Lung (tissue), 12 donors: ENCODE measurements around the gene ADAMTS7. TPM values are rescaled to one million over a fixed set of nuclear protein-coding genes. Genes with fewer than 3 reads are reported as not detected.
"Not testable (repeated sequence)": the region's sequence is repeated elsewhere in the genome, so short reads cannot be mapped to it uniquely, and the experiment has no call there.

Experiments
- ATAC-seq: fragments of 200-7000 bp; cut with Tn5 transposase; one replicate; pipeline ENCODE4 v1.9.1; 2020; ENCODE audit warnings: moderate number of reproducible peaks; ENCODE audit not compliant: insufficient read depth, low FRiP score
- DNase-seq, 3 donors: peaks; one replicate each; pipeline ENCODE4 v3.0.0-alpha.2; 2013 to 2017
- H3K27ac ChIP-seq, 2 donors: one replicate each; pipeline ENCODE4 v1.5.1; 2013; ENCODE audit warnings: mild to moderate bottlenecking in 2 of 2, moderate library complexity in 2 of 2, control low read depth in 1 of 2, inconsistent platforms in 1 of 2, low read depth in 1 of 2, low read length in 1 of 2
- H3K27me3 ChIP-seq, 3 donors: one replicate each; pipeline ENCODE4 v1.5.1; 2013; ENCODE audit warnings: low read length in 2 of 3; ENCODE audit not compliant: control insufficient read depth in 3 of 3, insufficient read depth in 3 of 3
- H3K36me3 ChIP-seq, 4 donors: one replicate each; pipeline ENCODE4 v1.5.1; 2013; ENCODE audit warnings: low read length in 4 of 4, mild to moderate bottlenecking in 1 of 4, moderate library complexity in 1 of 4; ENCODE audit not compliant: control insufficient read depth in 4 of 4, insufficient read depth in 4 of 4
- H3K4me1 ChIP-seq, 5 donors: one replicate each; pipeline ENCODE4 v1.5.1; 2013; ENCODE audit warnings: low read length in 5 of 5, mild to moderate bottlenecking in 2 of 5, moderate library complexity in 1 of 5; ENCODE audit not compliant: control insufficient read depth in 5 of 5, insufficient read depth in 5 of 5
- H3K4me3 ChIP-seq: one replicate; pipeline ENCODE4 v1.5.1; 2013; ENCODE audit warnings: mild to moderate bottlenecking, control low read depth, moderate library complexity
- H3K9ac ChIP-seq, 2 donors: one replicate each; pipeline ENCODE4 v1.5.1; 2013; ENCODE audit warnings: low read length in 2 of 2, control low read depth in 1 of 2; ENCODE audit not compliant: insufficient read depth in 1 of 2
- H3K9me3 ChIP-seq, 4 donors: one replicate each; pipeline ENCODE4 v1.5.1; 2013; ENCODE audit warnings: low read length in 3 of 4, mild to moderate bottlenecking in 1 of 4, moderate library complexity in 1 of 4; ENCODE audit not compliant: control insufficient read depth in 4 of 4, insufficient read depth in 3 of 4
- WGBS, 2 donors: extraction: QIAGEN DNeasy Blood & Tissue Kit; methylation state at CpG; one replicate each; pipeline ENCODE4 v1.1.7; 2013; 5-methylcytosine and 5-hydroxymethylcytosine counted together
- polyA plus RNA-seq, 2 donors: library from polyadenylated mRNA; stranded (reverse); fragments of 200-250 nt; gene quantifications; one replicate each; pipeline ENCODE4 v1.2.1, GENCODE V29; 2013
- total RNA-seq, 2 donors: library from RNA; depleted of rRNA in 1 of 2; stranded (reverse); fragments of >200 nt in 1 of 2; gene quantifications; one replicate each; pipeline ENCODE4 v1.2.1, GENCODE V29; 2014 to 2021
- TF ChIP-seq, protein P1 (sequence below): IDR thresholded peaks from 2 replicates; pipeline ENCODE4 v1.5.1; 2012; ENCODE audit warnings: mild to moderate bottlenecking; ENCODE audit errors: control extremely low read depth, extremely low read depth
- donor health status: control.
- donor health status: control.
- donor health status: Bipolar disorder and iron deficiency.
- donor health status: healthy.
- donor health status: DM: yes; HTN: yes; CAD: no.

Gene ADAMTS7
- total and polyA plus RNA-seq, 4 donors = 3.3 to 13.1 (median 5.2) TPM

DNA sequence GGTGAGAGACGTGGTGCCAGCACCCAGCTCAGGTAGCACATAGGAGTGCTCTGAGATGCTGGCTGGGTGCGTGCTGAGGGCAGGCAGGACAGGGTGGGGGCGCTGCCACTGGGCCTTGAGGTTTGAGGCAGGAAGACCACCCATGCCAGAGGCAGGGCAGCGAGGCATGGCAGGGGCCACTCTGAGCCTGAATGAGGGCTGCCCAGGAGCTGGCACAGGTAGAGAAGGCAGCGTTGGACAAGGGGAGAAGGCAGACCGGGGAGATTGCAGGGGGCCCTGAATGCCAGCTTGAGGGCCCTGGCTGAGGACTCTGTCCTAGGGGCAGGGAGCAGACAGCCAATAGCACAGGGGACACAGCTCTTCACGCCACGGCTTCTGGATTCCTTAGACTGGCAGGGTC lies 50.2 kb downstream of the ADAMTS7 start:
- DNase-seq = no peak
- Histone ChIP-seq H3K27me3 (no peaks in the 10 kb centered on the region), H3K36me3 (no peaks in the 10 kb centered on the region), H3K9me3 (no peaks in the 10 kb centered on the region), H3K27ac (peak overlapping the region in 1 of 2 donors; percentile 61), H3K4me3 (no peak overlapping the region), H3K4me1 (peaks cover 0 to 31% (median 3%) of the 10 kb centered on the region in 5 donors), H3K9ac (no peak overlapping the region)
- WGBS, 2 donors = 88 to 89% methylated on average over 7 of the region's 8 CpGs
- TF ChIP-seq, protein P1, sequence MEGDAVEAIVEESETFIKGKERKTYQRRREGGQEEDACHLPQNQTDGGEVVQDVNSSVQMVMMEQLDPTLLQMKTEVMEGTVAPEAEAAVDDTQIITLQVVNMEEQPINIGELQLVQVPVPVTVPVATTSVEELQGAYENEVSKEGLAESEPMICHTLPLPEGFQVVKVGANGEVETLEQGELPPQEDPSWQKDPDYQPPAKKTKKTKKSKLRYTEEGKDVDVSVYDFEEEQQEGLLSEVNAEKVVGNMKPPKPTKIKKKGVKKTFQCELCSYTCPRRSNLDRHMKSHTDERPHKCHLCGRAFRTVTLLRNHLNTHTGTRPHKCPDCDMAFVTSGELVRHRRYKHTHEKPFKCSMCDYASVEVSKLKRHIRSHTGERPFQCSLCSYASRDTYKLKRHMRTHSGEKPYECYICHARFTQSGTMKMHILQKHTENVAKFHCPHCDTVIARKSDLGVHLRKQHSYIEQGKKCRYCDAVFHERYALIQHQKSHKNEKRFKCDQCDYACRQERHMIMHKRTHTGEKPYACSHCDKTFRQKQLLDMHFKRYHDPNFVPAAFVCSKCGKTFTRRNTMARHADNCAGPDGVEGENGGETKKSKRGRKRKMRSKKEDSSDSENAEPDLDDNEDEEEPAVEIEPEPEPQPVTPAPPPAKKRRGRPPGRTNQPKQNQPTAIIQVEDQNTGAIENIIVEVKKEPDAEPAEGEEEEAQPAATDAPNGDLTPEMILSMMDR = no peak
- no peak for ATAC-seq

DNA sequence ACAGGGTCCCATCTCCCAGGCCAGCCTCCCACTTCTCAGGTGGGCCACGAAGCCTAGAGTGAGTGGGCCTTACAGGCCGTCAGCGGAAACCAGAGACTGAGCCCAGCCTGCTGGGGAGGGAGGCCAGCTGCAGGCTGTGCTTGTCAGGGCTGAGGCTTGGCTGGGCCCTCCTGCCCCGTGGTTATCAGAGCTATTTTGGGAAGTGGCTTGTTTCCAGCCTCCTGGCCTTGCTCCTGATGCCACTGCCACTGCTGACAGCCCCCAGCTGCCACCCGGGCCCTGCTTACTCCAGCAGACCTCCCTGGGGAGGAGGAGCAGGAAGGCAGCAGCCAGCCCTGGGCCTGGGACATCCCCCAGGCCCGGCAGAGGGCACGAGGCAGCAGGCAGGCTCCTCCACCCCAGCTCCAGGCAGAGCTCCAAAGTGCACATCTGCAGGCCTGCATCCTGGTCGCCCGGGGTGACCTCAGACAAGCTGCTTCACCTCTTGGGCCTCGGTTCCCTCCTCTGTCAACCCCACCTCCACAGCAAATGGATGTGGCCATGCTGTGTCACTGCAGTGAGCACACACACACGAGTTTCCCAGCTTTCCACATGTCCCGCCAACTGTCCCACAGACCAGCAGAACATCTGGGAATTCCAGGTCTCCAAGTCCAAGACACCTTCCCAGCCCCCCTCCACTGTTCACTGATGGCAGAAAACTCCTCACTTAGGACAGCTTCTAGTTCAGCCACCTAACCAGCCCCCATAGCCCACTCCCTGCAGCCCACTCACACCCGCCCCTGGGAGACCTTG lies 51.0 kb downstream of the ADAMTS7 start:
- H3K27me3 ChIP-seq, H3K9ac ChIP-seq, H3K36me3 ChIP-seq, ATAC-seq, H3K4me3 ChIP-seq, H3K9me3 ChIP-seq: not testable (repeated sequence)
- peaks cover 0 to 31% (median 3%) of the 10 kb centered on the region in 5 donors for H3K4me1 ChIP-seq
- WGBS, 2 donors = 40 to 45% methylated on average over 8 to 11 of the region's 13 CpGs
- H3K27ac ChIP-seq = peak overlapping the region in 1 of 2 donors; percentile 24
- peak; percentile 86 to 87 (median 86) for DNase-seq

DNA sequence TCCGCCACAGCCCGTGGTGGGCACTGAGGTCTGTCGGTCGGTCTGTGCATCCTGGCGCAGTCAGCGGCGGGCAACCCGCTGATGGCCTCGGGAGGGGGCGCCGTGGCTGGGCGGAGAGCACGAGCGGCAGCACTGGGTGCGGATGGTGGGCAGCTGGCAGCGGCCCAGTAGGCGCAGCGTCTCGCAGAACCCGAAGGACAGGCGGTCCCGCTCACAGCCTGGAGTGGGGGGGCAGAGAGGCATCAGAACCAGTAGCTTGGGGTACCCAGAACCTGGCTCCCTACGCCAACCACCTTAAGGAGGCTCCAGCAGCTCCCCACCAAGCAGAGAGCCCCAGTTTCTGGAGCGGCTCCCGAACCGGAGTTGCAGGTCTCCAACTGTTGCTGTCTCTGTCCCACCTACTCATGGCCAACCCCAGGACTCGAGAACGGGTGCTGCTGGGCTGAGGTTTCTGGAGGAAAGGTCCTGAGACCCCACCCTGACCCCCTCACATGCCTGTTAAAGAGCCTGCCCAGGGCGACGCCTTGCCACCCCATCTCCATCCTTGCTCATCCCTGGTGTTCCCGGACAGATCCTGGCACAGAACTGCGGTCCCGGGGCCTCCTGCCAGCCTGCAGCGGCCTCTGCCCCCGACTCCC lies 51.8 kb downstream of the ADAMTS7 start:
- not testable (repeated sequence) for H3K4me3 ChIP-seq, H3K36me3 ChIP-seq, ATAC-seq, H3K27me3 ChIP-seq, H3K9ac ChIP-seq, H3K9me3 ChIP-seq, H3K27ac ChIP-seq
- DNase-seq = peak in 1 of 3 donors; percentile 13
- 82 to 92% methylated on average over 33 to 35 of the region's 35 CpGs for WGBS, 2 donors
- peaks cover 0 to 34% (median 4%) of the 10 kb centered on the region in 5 donors for H3K4me1 ChIP-seq

DNA sequence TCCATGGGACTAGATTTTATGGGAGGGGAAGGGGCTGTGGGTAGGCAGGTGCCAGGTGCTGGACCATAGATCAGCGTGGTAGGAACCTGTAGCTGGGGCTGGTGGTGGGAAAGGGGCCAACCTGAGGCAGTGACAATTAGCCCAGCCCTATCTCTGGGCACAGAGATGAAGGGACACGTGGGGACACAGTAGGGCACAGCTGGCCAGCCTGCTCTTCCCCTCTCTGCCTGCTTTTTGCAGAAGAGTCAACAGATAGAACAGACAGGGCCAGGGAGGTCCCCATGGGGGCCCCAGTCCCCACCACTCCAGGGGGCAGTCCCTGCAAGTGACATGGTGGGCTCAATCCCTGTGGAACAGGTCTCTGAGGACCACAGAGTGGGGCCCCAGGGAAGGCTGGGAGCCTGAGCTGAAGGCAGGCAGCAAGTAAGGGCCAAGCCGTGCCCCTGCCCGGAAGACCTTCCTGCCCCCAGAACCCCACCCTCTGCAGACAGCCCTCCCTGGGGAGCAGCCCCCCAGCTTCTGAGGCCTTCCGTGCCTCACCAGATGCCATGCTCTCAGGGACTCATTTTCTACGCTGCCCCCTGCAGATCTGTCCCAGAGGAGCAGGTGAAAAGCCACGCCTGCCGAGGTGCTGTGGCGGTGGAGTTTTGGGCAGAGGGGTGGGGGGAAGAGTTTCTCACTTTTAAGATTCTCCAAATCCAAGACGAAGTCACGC lies 52.6 kb downstream of the ADAMTS7 start:
- peaks cover 0 to 34% (median 12%) of the 10 kb centered on the region in 5 donors for H3K4me1 ChIP-seq
- DNase-seq = peak in 1 of 3 donors; percentile 11
- not testable (repeated sequence) for H3K9ac ChIP-seq, H3K9me3 ChIP-seq, H3K4me3 ChIP-seq, H3K36me3 ChIP-seq, H3K27me3 ChIP-seq, H3K27ac ChIP-seq, ATAC-seq
- 84 to 88% methylated on average over 9 to 11 of the region's 11 CpGs for WGBS, 2 donors

DNA sequence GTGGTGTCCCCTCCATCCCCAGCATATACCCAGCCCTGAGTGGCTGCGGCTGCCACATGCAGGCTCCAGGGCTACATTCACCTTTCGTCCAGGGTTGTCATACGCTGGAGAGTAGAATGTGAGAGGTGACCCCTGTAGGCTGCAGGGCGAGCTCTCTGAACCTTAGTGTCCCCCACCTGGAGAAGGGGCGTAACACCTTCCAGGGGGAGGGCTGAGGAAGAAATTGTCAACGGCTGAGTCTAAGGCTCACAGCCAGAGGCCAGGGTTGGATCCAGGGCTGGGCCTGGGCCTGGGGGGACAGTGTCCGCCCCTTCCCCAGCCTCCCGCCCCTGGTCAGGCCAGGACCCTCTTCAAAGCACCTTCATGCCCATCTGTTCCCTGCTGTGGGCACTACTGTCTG lies 53.2 kb downstream of the ADAMTS7 start:
- ATAC-seq, H3K9me3 ChIP-seq, H3K4me3 ChIP-seq, H3K36me3 ChIP-seq, H3K27ac ChIP-seq, H3K27me3 ChIP-seq, H3K9ac ChIP-seq, DNase-seq: not testable (repeated sequence)
- peaks cover 0 to 34% (median 12%) of the 10 kb centered on the region in 5 donors for H3K4me1 ChIP-seq
- 94 to 98% methylated on average over 8 of the region's 8 CpGs for WGBS, 2 donors
